GM10248 (cell line): ENCODE results near the gene CPT1B.
"Not testable (repeated sequence)": the region's sequence is repeated elsewhere in the genome, so short reads cannot be mapped to it uniquely, and the experiment has no call there.

Source experiments
- CTCF ChIA-PET: fragments of 300-600 bp; sonication (Branson Sonifier 250); formaldehyde crosslinking; extraction: SDS; loops from one replicate; lab custom pipeline; 2021; ENCODE audit warnings: antibody characterized with exemption; lab: Yijun Ruan, JAX
- POLR2A ChIA-PET: fragments of 350-650 bp; sonication (Branson Sonifier 250); formaldehyde crosslinking; extraction: SDS; loops from one replicate; lab custom pipeline; 2020; ENCODE audit warnings: antibody characterized with exemption; lab: Yijun Ruan, JAX
- DNase-seq: peaks from one replicate; pipeline ENCODE4 v3.0.0; 2012; ENCODE audit errors: extremely low spot score
- CTCF ChIP-seq: IDR thresholded peaks from 2 replicates; pipeline ENCODE4 v1.5.1; 2012; ENCODE audit warnings: mild to moderate bottlenecking, low read depth; ENCODE audit errors: extremely low read depth, missing control alignments, control extremely low read depth

Gene CPT1B

GRCh38 chr22:50540381-50540780 lies 37.8 kb downstream of the CPT1B start:
- POLR2A ChIA-PET = interaction anchor here (1.0 to 2.7 kb wide), 3 partner anchors 8 to 22 kb away, joined by 4 to 15 read pairs (median 4); partner anchors contain the start of genes SCO2 and SYCE3
- CTCF ChIA-PET = interaction anchor here (0.7 to 16.1 kb wide), 6 partner anchors 8 to 81 kb away, joined by 3 to 136 read pairs (median 4); partner anchors contain the start of genes SCO2 and TYMP
- DNase-seq = no peak
- TF ChIP-seq CTCF = no peak

GRCh38 chr22:50537765-50538164 lies 40.5 kb downstream of the CPT1B start:
- ChIA-PET CTCF (interaction anchor here (16.1 kb wide), 1 partner anchor 11 kb away, joined by 136 read pairs; the partner anchor contains the start of genes SCO2 and TYMP), POLR2A (no interaction called here)
- no peak for DNase-seq
- no peak for TF ChIP-seq CTCF

GRCh38 chr22:50536226-50536625 lies 42.0 kb downstream of the CPT1B start:
- CTCF ChIA-PET = interaction anchor here (1.2 to 3.5 kb wide), 2 partner anchors 11 to 27 kb away, joined by 3 to 33 read pairs; partner anchors contain the start of genes SCO2 and SYCE3
- no peak for TF ChIP-seq CTCF
- POLR2A ChIA-PET = no interaction called here
- DNase-seq = no peak

- no peak for TF ChIP-seq CTCF
- DNase-seq = no peak
- ChIA-PET CTCF (interaction anchor here (1.2 to 3.5 kb wide), 4 partner anchors 10 to 86 kb away, joined by 3 to 33 read pairs (median 6); partner anchors contain the start of genes SCO2 and SYCE3), POLR2A (interaction anchor here (0.6 to 1.2 kb wide), 4 partner anchors 12 to 86 kb away, joined by 3 to 8 read pairs (median 4); no protein-coding TSS in a partner anchor)
Observed at GRCh38 chr22:50535113-50535512, 43.1 kb downstream of the CPT1B start.

GRCh38 chr22:50533856-50534711 lies 44.1 kb downstream of the CPT1B start:
- not testable (repeated sequence) for DNase-seq
- CTCF ChIA-PET = interaction anchor here (1.4 to 3.5 kb wide), 3 partner anchors 9 to 87 kb away, joined by 4 to 33 read pairs (median 8); partner anchors contain the start of gene SCO2
- POLR2A ChIA-PET = interaction anchor here (0.6 to 1.2 kb wide), 4 partner anchors 11 to 87 kb away, joined by 3 to 8 read pairs (median 4); partner anchors contain the start of genes LMF2 and NCAPH2

- DNase-seq = no peak
- CTCF ChIA-PET = interaction anchor here (0.6 to 3.5 kb wide), 4 partner anchors 7 to 88 kb away, joined by 3 to 33 read pairs (median 6); partner anchors contain the start of genes KLHDC7B and SCO2
- TF ChIP-seq CTCF = no peak
- POLR2A ChIA-PET = interaction anchor here (1.5 kb wide), 1 partner anchor 8 kb away, joined by 4 read pairs; no protein-coding TSS in a partner anchor
Observed at GRCh38 chr22:50532824-50533796, 45.1 kb downstream of the CPT1B start.
